HepG2 (cell line): ENCODE data around the gene PDE6C. TPM values are rescaled to one million over a fixed set of nuclear protein-coding genes. Genes with fewer than 3 reads are reported as not detected.

Experiments used
- FOXA1 ChIP-seq, 2 experiments: fragments of 450-650 bp in 1 of 2; sonication (generic) in 1 of 2; formaldehyde crosslinking in 1 of 2; IDR thresholded peaks; 2 replicates each; pipeline versions ENCODE4 v1.4.0 to v1.6.1; 2016 to 2020; ENCODE audit warnings: missing genetic modification reagents in 1 of 2
- IKZF1 ChIP-seq: fragments of 450-650 bp; IDR thresholded peaks from 2 replicates; pipeline ENCODE4 v1.7.1; 2016
- KAT8 ChIP-seq: IDR thresholded peaks from 2 replicates; pipeline ENCODE4 v1.6.1; 2016; ENCODE audit warnings: missing genetic modification reagents, missing compliant biosample characterization
- MXD4 ChIP-seq: IDR thresholded peaks from 2 replicates; pipeline ENCODE4 v1.6.1; 2016; ENCODE audit warnings: mild to moderate bottlenecking, missing biosample characterization, missing genetic modification reagents
- NRL ChIP-seq: sonication (generic); formaldehyde crosslinking; IDR thresholded peaks from 2 replicates; pipeline ENCODE4 v1.5.0; 2020; ENCODE audit warnings: missing genetic modification reagents, mild to moderate bottlenecking, moderate library complexity, borderline replicate concordance
- POLR2A ChIP-seq, 2 experiments: IDR thresholded peaks; 2 replicates each; pipeline ENCODE4 v1.6.1; 2011; ENCODE audit warnings: low read depth in 2 of 2, low read length in 2 of 2, mild to moderate bottlenecking in 1 of 2, moderate library complexity in 1 of 2; ENCODE audit not compliant: insufficient read depth in 1 of 2
- PTBP1 ChIP-seq: fragments of 200-400 bp; formaldehyde crosslinking; IDR thresholded peaks from 2 replicates; pipeline ENCODE4 v1.6.1; 2018; ENCODE audit warnings: low read length, low read depth; ENCODE audit not compliant: poor library complexity, severe bottlenecking
- YY1 ChIP-seq: IDR thresholded peaks from 2 replicates; pipeline ENCODE4 v1.6.1; 2011; ENCODE audit warnings: low read length, low read depth, moderate library complexity, mild to moderate bottlenecking; ENCODE audit not compliant: insufficient read depth, insufficient replicate concordance
- ZFX ChIP-seq: sonication (generic); formaldehyde crosslinking; IDR thresholded peaks from 2 replicates; pipeline ENCODE4 v1.4.0; 2020; ENCODE audit warnings: mild to moderate bottlenecking, low read depth, missing genetic modification reagents, moderate library complexity
- ZIK1 ChIP-seq: sonication (generic); formaldehyde crosslinking; IDR thresholded peaks from 2 replicates; pipeline ENCODE4 v1.5.0; 2020; ENCODE audit warnings: mild to moderate bottlenecking, low read depth, missing genetic modification reagents, borderline replicate concordance
- ZNF263 ChIP-seq: sonication (generic); formaldehyde crosslinking; IDR thresholded peaks from 2 replicates; pipeline ENCODE4 v1.4.0; 2020; ENCODE audit warnings: missing genetic modification reagents
- ZNF460 ChIP-seq: sonication (generic); formaldehyde crosslinking; IDR thresholded peaks from 2 replicates; pipeline ENCODE4 v1.5.1; 2020; ENCODE audit warnings: missing genetic modification reagents, mild to moderate bottlenecking, borderline replicate concordance
- ZNF547 ChIP-seq: sonication (generic); formaldehyde crosslinking; IDR thresholded peaks from 2 replicates; pipeline ENCODE4 v1.5.1; 2020; ENCODE audit warnings: mild to moderate bottlenecking, missing genetic modification reagents
- ZNF674 ChIP-seq: sonication (generic); formaldehyde crosslinking; IDR thresholded peaks from 2 replicates; pipeline ENCODE4 v1.5.0; 2020; ENCODE audit warnings: low read depth, mild to moderate bottlenecking, missing genetic modification reagents
- polyA plus RNA-seq, 8 experiments: library from polyadenylated mRNA; depleted of rRNA in 3 of 8; stranded (reverse) in 7 of 8; unstranded in 1 of 8; fragments of >200 nt; fragmentation: Illumina TruSeq in 4 of 8; extraction: Trizol in 4 of 8; gene quantifications; 2 replicates each; pipeline versions ENCODE4 v1.2.1 to v1.2.3, GENCODE V29; 2011 to 2016; ENCODE audit warnings: low read depth in 4 of 8, missing spikeins in 1 of 8, mixed read lengths in 1 of 8; ENCODE audit not compliant: insufficient read depth in 1 of 8
- total RNA-seq, 5 experiments: library from RNA; depleted of rRNA; stranded (reverse); fragments of >200 nt; fragmentation: Illumina TruSeq; extraction: Trizol; gene quantifications; 2 replicates each; pipeline ENCODE4 v1.2.3, GENCODE V29; 2016; ENCODE audit warnings: low read depth in 1 of 5
- TF ChIP-seq, protein P1 (sequence below): sonication (generic); formaldehyde crosslinking; IDR thresholded peaks from 2 replicates; pipeline ENCODE4 v1.5.0; 2020; ENCODE audit warnings: mild to moderate bottlenecking, missing genetic modification reagents
- TF ChIP-seq, protein P2 (sequence below): sonication (generic); formaldehyde crosslinking; IDR thresholded peaks from 2 replicates; pipeline ENCODE4 v1.8.0; 2022; ENCODE audit warnings: missing genetic modification reagents, mild to moderate bottlenecking, moderate library complexity, borderline replicate concordance
- TF ChIP-seq, protein P3 (sequence below): sonication (generic); formaldehyde crosslinking; IDR thresholded peaks from 2 replicates; pipeline ENCODE4 v1.4.0; 2020; ENCODE audit warnings: low read depth, missing genetic modification reagents
- TF ChIP-seq, protein P4 (sequence below): fragments of 450-650 bp; IDR thresholded peaks from 2 replicates; pipeline ENCODE4 v1.6.1; 2016

The PDE6C gene
- total and polyA plus RNA-seq, 2 of the 13 experiments (the other 11 are each of a cell fraction or from before 2014, with no cell fraction given) = 0.64 TPM; not detected in 1

DNA sequence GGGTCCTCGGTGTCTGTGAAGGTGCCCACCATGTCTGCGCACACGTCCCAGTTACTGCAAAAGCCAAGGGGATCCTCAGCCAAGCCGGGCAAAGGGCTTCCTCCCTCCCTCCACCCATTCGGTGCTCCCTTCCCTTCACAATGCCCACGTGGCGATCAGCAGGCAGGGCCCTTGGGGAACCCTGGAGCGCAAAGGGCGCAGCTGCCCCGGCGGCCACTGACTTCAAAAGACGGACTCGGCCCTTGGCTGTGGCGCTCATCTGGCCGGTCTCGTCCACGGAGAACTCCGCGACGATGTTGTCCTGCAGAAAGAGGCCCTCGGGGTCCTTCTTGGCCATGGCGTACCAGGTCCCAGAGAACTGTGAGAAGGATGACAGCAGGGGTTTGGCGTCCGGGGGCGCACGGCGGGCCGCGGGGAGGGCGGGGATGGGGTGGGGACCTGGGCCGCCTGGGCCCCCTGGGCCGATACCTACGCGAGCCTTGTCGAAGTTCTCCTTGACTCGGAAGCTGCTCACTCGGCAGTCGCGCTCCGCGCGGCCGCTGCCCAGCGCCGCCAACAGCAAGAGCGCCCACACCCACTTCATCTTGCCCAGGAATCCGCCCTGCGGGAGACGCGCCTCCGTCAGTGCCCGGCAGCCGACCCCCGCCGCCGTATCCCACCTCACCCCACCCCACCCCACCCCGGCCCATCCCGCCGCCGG is 11.7 kb upstream of the PDE6C start (continued):
- TF ChIP-seq, protein P1, sequence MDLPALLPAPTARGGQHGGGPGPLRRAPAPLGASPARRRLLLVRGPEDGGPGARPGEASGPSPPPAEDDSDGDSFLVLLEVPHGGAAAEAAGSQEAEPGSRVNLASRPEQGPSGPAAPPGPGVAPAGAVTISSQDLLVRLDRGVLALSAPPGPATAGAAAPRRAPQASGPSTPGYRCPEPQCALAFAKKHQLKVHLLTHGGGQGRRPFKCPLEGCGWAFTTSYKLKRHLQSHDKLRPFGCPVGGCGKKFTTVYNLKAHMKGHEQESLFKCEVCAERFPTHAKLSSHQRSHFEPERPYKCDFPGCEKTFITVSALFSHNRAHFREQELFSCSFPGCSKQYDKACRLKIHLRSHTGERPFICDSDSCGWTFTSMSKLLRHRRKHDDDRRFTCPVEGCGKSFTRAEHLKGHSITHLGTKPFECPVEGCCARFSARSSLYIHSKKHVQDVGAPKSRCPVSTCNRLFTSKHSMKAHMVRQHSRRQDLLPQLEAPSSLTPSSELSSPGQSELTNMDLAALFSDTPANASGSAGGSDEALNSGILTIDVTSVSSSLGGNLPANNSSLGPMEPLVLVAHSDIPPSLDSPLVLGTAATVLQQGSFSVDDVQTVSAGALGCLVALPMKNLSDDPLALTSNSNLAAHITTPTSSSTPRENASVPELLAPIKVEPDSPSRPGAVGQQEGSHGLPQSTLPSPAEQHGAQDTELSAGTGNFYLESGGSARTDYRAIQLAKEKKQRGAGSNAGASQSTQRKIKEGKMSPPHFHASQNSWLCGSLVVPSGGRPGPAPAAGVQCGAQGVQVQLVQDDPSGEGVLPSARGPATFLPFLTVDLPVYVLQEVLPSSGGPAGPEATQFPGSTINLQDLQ (CRISPR knock-in tag) = 0 out of 2 replicates have a peak, but pooled peaks have one; percentile 3
- TF ChIP-seq KAT8 (CRISPR knock-in tag) = 0 out of 2 replicates have a peak, but pooled peaks have one; percentile 36
- TF ChIP-seq, protein P2, sequence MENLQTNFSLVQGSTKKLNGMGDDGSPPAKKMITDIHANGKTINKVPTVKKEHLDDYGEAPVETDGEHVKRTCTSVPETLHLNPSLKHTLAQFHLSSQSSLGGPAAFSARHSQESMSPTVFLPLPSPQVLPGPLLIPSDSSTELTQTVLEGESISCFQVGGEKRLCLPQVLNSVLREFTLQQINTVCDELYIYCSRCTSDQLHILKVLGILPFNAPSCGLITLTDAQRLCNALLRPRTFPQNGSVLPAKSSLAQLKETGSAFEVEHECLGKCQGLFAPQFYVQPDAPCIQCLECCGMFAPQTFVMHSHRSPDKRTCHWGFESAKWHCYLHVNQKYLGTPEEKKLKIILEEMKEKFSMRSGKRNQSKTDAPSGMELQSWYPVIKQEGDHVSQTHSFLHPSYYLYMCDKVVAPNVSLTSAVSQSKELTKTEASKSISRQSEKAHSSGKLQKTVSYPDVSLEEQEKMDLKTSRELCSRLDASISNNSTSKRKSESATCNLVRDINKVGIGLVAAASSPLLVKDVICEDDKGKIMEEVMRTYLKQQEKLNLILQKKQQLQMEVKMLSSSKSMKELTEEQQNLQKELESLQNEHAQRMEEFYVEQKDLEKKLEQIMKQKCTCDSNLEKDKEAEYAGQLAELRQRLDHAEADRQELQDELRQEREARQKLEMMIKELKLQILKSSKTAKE (CRISPR knock-in tag) = 0 out of 2 replicates have a peak, but pooled peaks have one; percentile 12
- peak; percentile 96 for TF ChIP-seq ZNF263 (CRISPR knock-in tag)
- peak; percentile 16 to 37; a peak in 1 of 4 replicates for TF ChIP-seq POLR2A (IDR thresholded peaks at IDR 0.05; ENCODE audit: insufficient read depth in 1 of 2, low read depth in 2 of 2, low read length in 2 of 2)
- TF ChIP-seq ZNF674 (CRISPR knock-in tag) = no peak
- TF ChIP-seq YY1 = peak; percentile 22
- no peak for TF ChIP-seq PTBP1
- TF ChIP-seq ZIK1 (CRISPR knock-in tag) = no peak
- no peak for TF ChIP-seq ZNF460 (CRISPR knock-in tag)
- peak; percentile 20; the same call in 1 of the 2 replicates for TF ChIP-seq ZFX (CRISPR knock-in tag)
- TF ChIP-seq, protein P3, sequence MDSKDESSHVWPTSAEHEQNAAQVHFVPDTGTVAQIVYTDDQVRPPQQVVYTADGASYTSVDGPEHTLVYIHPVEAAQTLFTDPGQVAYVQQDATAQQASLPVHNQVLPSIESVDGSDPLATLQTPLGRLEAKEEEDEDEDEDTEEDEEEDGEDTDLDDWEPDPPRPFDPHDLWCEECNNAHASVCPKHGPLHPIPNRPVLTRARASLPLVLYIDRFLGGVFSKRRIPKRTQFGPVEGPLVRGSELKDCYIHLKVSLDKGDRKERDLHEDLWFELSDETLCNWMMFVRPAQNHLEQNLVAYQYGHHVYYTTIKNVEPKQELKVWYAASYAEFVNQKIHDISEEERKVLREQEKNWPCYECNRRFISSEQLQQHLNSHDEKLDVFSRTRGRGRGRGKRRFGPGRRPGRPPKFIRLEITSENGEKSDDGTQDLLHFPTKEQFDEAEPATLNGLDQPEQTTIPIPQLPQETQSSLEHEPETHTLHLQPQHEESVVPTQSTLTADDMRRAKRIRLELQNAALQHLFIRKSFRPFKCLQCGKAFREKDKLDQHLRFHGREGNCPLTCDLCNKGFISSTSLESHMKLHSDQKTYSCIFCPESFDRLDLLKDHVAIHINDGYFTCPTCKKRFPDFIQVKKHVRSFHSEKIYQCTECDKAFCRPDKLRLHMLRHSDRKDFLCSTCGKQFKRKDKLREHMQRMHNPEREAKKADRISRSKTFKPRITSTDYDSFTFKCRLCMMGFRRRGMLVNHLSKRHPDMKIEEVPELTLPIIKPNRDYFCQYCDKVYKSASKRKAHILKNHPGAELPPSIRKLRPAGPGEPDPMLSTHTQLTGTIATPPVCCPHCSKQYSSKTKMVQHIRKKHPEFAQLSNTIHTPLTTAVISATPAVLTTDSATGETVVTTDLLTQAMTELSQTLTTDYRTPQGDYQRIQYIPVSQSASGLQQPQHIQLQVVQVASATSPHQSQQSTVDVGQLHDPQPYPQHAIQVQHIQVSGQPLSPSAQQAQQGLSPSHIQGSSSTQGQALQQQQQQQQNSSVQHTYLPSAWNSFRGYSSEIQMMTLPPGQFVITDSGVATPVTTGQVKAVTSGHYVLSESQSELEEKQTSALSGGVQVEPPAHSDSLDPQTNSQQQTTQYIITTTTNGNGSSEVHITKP (CRISPR knock-in tag) = no peak
- no peak for TF ChIP-seq FOXA1 (IDR thresholded peaks at IDR 0.05)
- no peak for TF ChIP-seq FOXA1 (CRISPR knock-in tag; IDR thresholded peaks at IDR 0.05)
- no peak for TF ChIP-seq IKZF1
- peak; percentile 71; the same call in 1 of the 2 replicates for TF ChIP-seq NRL (CRISPR knock-in tag)
- TF ChIP-seq MXD4 (CRISPR knock-in tag) = peak; percentile 43; the same call in 1 of the 2 replicates
- TF ChIP-seq, protein P4, sequence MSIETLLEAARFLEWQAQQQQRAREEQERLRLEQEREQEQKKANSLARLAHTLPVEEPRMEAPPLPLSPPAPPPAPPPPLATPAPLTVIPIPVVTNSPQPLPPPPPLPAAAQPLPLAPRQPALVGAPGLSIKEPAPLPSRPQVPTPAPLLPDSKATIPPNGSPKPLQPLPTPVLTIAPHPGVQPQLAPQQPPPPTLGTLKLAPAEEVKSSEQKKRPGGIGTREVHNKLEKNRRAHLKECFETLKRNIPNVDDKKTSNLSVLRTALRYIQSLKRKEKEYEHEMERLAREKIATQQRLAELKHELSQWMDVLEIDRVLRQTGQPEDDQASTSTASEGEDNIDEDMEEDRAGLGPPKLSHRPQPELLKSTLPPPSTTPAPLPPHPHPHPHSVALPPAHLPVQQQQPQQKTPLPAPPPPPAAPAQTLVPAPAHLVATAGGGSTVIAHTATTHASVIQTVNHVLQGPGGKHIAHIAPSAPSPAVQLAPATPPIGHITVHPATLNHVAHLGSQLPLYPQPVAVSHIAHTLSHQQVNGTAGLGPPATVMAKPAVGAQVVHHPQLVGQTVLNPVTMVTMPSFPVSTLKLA = peak; percentile 27; the same call in 1 of the 2 replicates
- TF ChIP-seq ZNF547 = no peak
